Vagina (tissue), 2 donors: Measurements from ENCODE around the gene UTP11.

Experiments used
- CTCF ChIP-seq, 3 experiments: fragments of 450-650 bp in 2 of 3; fragments of 200-600 bp in 1 of 3; sonication (generic) in 1 of 3; IDR thresholded peaks; one replicate each; pipeline ENCODE4 v1.5.1; 2017 to 2019; ENCODE audit warnings: antibody characterized with exemption in 3 of 3, mild to moderate bottlenecking in 2 of 3, moderate library complexity in 2 of 3
- POLR2A ChIP-seq, 2 donors: fragments of 450-650 bp; IDR thresholded peaks; one replicate each; pipeline ENCODE4 v1.6.1; 2017; ENCODE audit warnings: antibody characterized with exemption in 2 of 2, mild to moderate bottlenecking in 2 of 2, moderate library complexity in 2 of 2

- TF ChIP-seq POLR2A (IDR thresholded peaks at IDR 0.05), result no peak
- no peak for TF ChIP-seq CTCF (IDR thresholded peaks at IDR 0.05)
Measured at GRCh38 chr1:38043036-38043747, 30.7 kb downstream of the UTP11 start.
